ENCODE results near the gene RBM4.

RBM4 gene

GRCh38 chr11:66653123-66653522, 14.6 kb downstream of the RBM4 start:
- DNase-seq (ENCODE audit: low read depth): no peak

GRCh38 chr11:66659763-66660162, 21.3 kb downstream of the RBM4 start:
- DNase-seq (ENCODE audit: low read depth): no peak

GRCh38 chr11:66663741-66664296, 25.3 kb downstream of the RBM4 start:
- no peak for DNase-seq (ENCODE audit: low read depth)

GRCh38 chr11:66665369-66665768, 26.9 kb downstream of the RBM4 start:
- no peak for DNase-seq (ENCODE audit: low read depth)

GRCh38 chr11:66670816-66671215, 32.3 kb downstream of the RBM4 start:
- no peak for DNase-seq (ENCODE audit: low read depth)

- no peak for DNase-seq (ENCODE audit: low read depth)
Measured at GRCh38 chr11:66674964-66675602, 36.6 kb downstream of the RBM4 start.

- no peak for DNase-seq (ENCODE audit: low read depth)
Measured at GRCh38 chr11:66676282-66676919, 37.9 kb downstream of the RBM4 start.

- no peak for DNase-seq (ENCODE audit: low read depth)
Measured at GRCh38 chr11:66676931-66677598, 38.6 kb downstream of the RBM4 start.

GRCh38 chr11:66677599-66678375, 39.3 kb downstream of the RBM4 start, which contains the start of gene RBM4B:
RBM4B (minus strand) TSS chr11:66677887; CDS start chr11:66677079, 808 bp downstream.
- peak; percentile 89 for DNase-seq (ENCODE audit: low read depth)

- DNase-seq (ENCODE audit: low read depth): no peak
Measured at GRCh38 chr11:66680966-66681645, 42.6 kb downstream of the RBM4 start.

GRCh38 chr11:66683877-66684276, 45.4 kb downstream of the RBM4 start:
- no peak for DNase-seq (ENCODE audit: low read depth)

GRCh38 chr11:66684635-66685034, 46.1 kb downstream of the RBM4 start:
- DNase-seq (ENCODE audit: low read depth): no peak

GRCh38 chr11:66685276-66686099, 47.0 kb downstream of the RBM4 start:
- no peak for DNase-seq (ENCODE audit: low read depth)

- no peak for DNase-seq (ENCODE audit: low read depth)
Measured at GRCh38 chr11:66686100-66686785, 47.7 kb downstream of the RBM4 start.

GRCh38 chr11:66686801-66687750, 48.6 kb downstream of the RBM4 start:
- no peak for DNase-seq (ENCODE audit: low read depth)

GRCh38 chr11:66687831-66688281, 49.4 kb downstream of the RBM4 start:
- DNase-seq (ENCODE audit: low read depth): no peak

- no peak for DNase-seq (ENCODE audit: low read depth)
Measured at GRCh38 chr11:66688561-66689534, 50.3 kb downstream of the RBM4 start.
